GM21723 (cell line): ENCODE results near the gene RAI1.
"Not testable (repeated sequence)": the region's sequence is repeated elsewhere in the genome, so short reads cannot be mapped to it uniquely, and the experiment has no call there.

ENCODE experiments used
- ATAC-seq: cut with Tn5 transposase; IDR thresholded peaks from one replicate; pipeline ENCODE4 v1.9.1; 2021; ENCODE audit warnings: mild to moderate bottlenecking, moderate library complexity; ENCODE audit not compliant: unreplicated experiment

Gene RAI1

DNA sequence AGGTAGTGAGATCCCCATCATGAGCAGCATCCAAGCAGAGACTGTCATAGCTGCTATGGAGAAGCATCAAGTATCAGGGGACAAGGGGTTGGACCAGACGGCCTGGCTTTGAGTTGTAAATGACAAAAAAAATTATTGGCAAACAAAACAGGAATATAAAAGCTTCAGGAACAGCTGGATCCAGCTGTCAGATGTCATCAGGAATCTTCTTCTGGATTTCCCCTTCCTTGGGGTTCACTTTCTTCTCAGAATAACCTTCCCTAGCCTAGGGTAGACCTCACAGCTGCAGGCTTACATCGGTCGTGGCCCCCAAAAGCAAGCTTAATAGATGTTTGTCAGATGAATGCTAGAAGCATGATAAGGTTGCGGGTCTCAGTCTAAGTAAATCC lies 17.2 kb upstream of the RAI1 start:
- ATAC-seq = no peak

DNA sequence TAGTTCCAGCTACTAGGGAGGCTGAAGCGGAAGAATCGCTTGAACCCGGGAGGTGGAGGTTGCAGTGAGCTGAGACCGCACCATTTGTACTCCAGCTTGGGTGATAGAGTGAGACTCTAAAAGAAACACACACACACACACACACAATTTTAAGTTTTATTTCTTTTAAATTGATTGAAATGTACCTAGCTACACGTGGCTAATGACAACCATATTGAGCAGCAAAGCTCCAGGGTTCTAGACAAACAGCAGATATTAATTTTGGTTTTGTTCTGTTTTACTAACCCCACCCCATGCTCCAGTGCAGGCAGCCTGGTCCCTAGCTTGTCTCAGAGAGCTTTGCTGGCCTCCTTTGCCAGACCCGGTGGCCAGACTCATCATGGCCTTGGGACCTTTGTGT lies 16.0 kb upstream of the RAI1 start:
- ATAC-seq = no peak

DNA sequence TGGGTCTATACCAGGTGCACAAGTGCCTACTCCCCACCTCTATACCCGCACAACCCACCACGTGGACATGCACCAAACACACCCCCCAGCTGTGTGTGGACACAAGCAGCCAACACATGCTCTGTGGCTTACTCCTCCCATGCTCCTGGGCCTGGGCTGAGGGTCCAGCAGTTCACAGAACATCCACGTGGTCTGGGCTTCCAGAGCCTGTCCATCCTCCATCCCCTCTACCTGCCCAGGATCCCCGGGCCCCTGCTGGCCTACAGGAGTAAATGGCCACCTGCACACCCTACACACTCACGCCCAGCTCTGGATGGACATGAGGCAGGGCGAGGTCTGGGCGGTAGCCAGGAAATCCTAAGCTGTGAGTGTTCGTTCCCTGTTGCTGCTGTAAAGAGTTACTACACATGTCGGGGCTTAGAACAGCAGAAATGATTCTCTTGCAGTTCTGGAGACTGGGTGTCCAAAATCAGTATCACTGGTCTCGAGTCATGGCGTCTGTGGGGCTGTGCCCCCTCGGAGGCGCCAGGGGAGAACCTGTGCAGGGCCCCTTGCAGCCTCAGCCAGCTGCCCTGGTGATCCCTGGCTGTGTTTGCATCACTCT lies 15.0 kb upstream of the RAI1 start:
- no peak for ATAC-seq

DNA sequence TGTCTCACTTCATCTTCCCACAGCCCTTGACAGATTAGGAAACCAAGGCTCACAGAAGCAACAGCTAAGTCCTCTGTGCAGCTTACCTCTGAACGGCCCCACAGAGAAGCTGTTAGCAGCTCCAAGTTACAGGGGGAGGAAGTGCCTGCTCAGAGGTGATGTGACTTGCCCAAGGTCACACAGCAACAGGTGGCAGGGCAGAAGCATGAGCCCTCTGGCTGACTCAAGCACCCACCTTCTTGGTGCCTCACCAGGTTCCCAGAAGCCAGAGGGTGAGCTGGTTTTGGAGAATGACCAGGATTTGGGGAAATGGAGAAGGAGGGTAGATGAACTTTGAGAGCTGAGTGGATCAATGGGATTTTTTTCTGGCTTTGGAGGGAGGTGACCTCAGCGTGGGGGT lies 14.0 kb upstream of the RAI1 start:
- ATAC-seq = no peak

DNA sequence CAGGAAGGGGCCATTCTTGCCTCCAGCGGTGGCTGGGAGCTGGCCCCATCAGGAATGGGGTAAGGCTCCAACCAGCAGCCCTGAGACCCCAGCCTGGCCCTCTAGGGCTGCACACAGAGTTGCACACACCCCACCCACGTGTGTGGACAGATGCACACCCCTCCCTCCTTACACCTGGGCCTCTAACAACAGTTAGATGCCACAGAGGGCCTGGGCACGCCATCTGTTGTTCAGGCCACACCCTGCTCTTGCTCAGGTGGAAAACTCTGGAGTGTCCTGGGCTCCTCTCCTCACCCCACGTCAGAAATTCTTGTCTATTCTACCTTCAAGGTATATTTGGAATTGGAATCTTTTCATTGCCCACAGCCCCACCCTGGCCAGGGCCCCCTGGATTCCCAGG lies 13.3 kb upstream of the RAI1 start:
- ATAC-seq = no peak

DNA sequence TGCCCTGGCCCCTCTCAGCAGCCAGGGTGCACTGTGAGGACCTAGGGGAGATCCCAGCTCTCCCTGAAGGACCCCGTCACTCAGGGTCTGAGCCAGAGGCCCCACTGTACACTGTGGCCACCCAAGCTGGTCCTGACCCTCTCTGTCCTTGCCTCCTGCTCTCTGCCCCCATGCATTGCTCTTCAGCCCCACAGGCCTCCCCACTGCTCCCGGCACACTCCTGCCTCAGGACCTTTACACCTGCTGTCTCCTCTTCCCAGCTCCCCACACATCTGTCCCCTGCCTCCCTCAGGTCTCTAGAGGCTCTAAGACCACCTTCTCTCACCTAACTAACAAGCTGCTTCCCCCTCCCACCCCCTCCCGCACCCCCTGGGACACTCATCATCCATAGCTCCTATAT lies 12.9 kb upstream of the RAI1 start:
- no peak for ATAC-seq

DNA sequence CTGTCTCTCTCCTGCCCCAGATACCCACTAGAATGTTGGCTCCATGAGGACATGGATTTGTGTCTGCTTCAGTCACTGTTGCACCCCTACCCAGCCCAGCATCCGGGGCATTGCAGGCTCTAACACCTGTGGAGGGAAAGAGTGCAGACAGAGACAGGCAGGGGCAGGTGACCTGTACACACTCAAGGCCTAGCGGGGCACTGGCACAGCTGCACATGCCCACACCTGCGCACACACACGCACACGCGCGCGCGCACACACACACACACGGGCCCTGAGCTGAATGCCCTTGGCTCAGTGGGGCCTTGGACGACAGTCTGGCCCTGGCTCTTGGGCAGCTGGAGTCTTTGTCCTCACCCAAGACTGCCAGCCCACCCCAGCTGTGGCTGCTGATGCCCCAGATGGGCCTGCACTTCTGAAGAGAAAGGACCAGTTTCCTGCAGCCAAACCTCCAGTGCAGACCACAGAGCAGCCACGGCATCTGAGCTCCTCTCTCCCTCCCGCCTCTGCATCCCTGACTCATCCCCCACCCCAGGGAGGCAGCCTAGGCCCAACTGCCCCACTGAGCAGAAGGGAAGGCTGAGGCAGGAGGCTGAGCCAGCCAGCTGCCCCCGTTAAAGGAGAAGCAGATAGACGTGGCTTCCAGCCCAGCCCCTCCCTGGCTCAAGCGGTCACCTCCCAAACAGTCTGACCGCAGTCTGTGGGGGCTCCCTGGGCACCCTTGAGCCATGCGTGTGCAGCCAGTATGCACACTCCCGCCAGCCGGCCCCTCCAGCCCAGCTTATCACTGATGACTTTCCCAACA lies 12.3 kb upstream of the RAI1 start:
- ATAC-seq = no peak

DNA sequence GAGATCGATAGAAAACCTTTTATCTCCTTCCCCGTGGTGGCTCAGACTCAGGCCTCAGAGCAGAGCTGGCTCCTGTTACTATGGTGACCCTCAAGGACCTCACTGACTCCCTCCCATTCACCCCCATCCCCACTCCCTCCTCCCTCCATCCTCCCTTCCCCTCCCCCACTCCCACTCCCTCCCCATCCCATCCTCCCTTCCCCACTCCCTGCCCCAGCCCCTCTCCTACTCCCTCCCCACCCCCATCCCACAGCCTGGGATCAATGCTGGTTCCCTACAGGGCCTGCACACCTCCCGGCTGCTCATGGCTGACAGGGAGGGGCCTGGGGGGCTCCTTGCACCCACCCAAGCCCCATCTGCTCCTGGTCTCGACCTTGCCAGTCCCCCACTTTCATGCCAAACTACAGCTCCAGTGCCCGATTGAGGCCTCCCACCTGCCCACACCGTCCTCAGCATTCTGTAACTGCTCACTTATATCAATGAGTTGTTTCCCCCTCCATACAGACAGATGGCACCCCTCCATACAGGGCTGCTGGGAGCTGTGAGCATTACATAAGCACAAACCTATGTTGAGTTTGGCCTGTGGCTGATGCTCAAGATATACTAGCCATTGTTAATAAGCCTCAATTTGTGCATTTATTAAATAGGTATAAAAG lies 11.6 kb upstream of the RAI1 start:
- no peak for ATAC-seq

DNA sequence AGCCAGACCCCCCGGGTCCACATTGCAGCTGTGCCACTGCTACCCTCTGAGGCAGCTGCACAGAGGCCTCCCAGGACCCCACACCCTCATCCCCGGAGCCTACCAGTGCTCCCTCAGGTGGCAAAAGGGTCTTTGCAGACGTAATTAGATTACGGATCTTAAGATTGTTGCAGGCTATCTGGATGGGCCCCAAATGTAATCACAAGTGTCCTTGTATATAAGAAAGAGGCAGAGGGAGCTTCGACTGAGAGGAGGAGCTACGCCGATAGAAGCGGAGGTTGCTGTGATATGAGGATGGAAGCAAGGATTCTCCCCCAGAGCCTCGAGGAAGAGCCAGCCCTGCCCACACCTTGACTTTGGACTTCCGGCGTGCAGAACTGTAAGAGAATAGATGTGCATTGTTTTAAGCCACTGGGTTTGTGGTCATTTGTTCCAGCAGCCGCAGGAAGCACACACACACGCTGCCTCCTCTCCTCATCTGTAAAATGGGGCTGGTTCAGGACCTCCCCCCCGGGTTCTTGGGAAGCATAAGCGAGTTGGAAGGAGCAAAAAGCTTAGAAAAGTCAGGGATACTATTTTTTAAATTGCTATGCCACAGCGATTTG lies 10.5 kb upstream of the RAI1 start:
- no peak for ATAC-seq

DNA sequence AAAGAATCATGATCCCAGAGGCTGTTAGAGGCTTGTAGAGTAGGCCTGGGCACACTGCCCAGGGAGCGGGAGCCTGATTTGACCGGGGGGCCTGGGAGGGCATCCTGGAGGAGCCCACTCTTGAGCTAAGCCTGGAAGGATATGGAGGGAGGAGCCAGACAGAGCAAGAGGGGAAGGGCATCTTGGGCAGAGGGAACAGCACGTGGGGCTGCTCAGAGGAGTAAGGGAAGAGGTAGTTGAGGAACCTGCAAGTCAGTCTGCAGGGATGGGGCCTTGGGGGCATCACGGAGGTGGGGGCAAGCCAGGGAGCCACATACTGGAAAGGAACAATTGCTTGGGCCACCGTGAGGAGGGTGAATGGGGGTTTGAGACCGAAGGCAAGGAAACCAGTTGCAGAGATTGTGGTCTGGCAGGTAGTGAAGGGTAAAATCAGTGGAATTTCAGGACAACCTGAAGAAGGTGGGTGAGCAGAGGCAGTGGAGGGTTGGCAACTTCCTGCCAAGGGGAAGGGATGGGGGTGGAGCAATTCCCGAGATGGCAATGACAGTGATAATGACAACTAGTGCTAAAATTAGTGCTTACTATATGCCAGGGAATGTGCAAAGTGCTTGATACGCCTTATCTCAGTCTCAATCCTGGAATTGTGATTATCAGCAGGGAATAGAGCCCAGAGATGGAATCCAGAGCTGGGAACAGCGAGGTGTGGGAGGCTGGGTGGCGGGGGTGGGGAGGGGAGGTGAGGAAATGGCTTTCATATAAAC lies 9.7 kb upstream of the RAI1 start:
- ATAC-seq = no peak

DNA sequence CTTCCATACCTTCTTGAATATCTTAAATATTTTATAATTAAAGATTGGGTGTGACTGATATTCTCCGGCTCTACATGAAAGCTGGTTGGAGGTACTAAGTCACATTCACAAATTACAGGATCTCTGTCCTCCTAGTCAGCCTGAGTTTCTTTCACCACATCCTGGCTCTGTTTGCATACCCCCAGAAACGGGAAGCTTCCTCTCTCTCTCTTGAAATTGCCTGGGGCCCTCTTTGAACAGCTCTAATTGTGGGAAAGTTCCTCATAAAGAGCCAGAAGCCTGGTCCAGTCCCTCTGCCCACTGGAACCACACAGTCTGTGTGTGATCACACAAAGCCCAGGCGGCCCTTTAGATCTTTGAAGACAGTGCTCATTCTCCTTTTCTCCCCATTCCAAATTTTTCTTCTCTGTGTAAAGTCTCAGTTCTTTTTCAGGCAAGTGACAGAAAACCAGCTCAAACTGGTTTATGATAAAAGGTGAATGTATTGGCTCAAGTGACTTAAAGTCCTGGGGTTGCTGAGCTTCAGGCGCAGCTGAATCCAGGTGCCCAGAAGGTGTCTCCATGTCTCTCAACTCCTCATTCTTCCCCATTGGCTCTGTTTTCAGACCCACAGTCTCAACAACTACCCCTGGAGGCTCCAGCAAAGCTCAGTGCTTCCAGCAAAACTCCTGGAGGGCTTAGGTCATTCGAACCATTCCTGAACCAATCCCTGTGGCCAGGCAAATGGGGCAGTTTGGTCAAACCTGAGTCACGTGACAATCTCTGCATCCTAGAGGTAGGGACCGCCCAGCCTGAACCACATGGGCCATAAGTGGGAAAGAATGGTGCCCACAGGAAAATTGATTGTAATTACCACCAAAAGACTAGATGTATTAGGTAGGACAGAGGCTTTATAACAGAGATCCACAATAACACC lies 8.5 kb upstream of the RAI1 start:
- ATAC-seq = no peak

DNA sequence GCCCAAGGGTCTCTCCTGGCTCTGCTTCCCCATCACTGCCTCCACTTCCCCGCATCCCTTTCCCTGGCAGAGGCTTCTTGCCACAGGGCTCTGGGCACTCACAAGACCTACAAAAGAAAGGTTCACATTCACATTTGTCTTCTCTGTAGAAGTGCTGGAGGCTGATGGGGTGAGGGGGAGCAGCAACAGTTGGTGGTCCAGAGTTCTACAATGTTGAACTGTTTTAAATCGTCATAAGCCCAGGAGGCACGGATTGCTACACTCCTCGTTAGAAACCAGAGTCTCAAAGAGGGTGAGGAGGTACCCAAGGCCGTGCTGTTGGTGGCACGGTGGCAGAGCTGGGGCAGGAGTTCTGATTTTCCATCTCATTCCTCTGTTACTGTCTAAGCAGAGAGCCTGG lies 5.8 kb upstream of the RAI1 start:
- ATAC-seq = no peak

DNA sequence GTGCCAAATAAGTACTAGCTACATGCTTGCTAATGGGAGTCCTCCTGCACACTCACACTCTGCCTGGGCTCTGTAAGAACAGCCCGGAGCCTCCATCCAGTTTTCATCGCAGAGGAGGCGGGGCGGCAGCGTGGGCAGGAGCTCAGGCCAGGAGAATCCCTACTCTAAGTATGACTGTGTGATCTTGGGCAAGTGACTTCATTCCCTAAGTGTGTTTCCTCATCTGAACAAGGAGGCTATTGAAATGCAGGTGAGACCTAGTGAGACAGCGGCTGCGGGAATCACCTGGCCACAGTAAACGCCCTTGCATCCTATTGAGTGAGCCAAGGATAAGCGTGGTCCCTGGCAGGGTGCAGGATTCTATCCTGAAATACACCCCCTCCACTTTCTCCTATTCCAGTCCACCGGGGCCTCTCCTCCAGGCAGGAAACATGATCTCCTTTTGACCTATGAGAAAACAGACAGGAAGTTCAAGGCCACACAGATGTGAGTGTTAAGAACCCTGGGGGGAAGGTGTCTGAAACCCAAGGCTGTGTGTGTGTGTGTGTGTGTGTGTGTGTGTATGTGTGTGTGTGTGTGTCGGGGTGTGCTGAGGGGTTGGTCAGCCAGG lies 5.2 kb upstream of the RAI1 start:
- ATAC-seq = no peak

DNA sequence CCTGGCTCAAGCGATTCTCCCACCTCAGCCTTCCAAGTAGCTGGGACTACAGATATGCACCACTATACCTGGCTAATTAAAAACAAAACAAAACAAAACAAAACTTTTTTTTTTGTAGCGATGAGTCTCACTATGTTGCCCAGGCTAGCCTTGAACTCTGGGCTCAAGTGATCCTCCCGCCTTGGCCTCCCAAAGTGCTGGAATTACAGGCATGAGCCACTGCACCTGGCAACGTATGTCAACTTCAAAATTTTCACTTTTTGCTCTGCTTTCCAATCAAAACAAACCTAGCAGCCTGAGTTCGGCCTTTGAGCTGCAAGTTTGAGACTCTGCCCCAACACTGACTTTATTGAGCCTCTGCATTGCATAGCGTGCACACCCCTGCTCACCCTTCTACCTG lies 4.5 kb upstream of the RAI1 start:
- no peak for ATAC-seq

DNA sequence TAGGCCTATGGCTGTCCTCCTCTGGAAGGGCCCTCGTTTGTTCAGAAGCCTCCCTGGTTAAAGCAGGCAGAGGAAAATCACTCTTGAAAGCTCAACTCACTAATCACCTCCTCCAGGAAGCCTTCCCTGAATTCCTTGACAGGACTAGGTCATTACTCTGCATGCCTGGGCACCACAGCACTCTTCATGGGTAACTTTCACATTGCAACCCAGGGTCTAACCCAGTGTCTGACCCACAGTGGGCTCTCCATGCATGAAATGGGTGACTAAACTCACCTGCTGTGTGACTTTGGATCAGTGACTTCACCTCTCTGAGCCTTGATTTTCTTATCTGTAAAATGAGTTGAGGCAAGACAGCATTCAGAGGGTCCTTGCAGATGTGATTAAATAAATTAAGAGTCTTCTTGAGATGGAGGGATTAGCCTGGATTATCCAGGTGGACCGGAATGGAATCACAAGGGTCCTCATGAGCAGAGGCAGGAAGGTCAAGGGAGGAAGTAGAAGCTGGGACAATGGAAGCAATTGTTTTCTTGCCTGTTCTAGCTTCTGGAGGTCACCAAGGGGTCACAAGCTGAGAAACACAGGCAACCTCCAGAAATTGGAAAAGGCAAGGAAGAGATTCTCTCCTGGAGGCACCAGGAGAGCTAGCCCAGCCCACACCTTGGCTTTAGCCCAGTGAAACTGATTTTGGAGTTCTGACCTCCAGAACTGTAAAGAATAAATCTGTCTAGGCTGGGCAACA lies 3.8 kb upstream of the RAI1 start:
- no peak for ATAC-seq

DNA sequence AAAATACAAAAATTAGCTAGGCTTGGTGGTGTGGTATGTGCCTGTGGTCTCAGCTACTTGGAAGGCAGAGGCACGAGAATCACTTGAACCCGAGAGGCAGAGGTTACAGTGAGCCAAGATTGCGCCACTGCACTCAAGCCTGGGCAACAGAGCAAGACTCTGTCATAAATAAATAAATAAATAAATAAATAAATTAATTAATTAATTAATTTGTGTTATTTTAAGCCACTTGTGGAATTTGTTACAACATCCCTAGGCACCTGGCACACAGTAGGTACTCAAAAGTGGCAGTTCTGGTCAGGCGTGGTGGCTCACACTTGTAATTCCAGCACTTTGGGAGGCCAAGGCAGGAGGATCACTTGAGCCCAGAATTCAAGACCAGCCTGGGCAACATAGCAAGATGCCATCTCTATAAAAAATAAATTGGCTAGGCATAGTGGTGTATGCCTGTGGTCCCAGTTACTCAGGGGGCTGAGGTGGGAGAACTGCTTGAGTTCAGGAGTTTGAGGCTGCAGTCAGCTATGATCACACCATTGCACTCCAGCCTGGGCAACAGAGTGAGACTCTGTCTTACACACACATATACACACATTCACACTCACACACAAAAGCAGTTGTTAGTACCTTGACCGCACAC lies 3.1 kb upstream of the RAI1 start:
- not testable (repeated sequence) for ATAC-seq

DNA sequence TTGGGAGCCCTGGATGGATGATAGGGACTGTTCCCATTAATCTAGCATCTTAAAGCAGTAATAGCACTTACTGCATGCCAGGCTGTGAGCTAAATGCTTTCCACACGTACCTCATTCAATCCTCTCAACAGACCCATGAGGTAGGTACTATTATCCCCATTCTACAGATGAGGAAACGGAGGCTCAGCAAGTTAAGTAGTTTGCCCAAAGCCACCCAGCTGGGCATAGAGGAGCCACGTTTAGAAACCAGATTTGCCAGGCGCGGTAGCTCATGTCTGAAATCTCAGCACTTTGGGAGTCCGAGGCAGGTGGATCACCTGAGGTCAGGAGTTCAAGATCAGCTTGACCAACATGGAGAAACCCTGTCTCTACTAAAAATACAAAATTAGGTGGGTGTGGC lies 2.0 kb upstream of the RAI1 start:
- ATAC-seq = no peak

DNA sequence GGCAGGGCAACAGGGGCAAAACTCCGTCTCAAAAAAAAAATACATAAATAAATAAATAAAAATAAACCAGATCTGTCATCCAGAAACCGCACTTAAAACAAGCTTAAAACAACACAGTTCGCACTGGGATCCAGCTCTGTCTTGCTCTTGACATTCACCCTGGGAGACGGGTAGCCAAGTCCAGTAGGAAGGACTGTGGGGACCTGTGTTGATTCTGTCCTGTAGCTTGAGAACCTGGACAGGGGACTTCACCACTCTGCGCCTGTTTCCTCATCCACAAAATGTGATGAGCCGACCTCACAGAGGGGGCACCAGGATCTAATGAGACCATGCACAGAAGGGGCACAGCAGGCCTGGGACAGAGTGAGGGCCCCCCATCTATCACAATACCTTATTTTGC lies 1.5 kb upstream of the RAI1 start:
- no peak for ATAC-seq
